Left renal cortex interstitium (tissue), 4 donors: ENCODE data around the gene M1AP. TPM values are rescaled to one million over a fixed set of nuclear protein-coding genes. Genes with fewer than 3 reads are reported as not detected.

Source experiments
- DNase-seq, 4 donors: peaks; one replicate each; pipeline ENCODE4 v3.0.0-alpha.2; 2013; ENCODE audit warnings: low read depth in 4 of 4, low spot score in 2 of 4, missing footprints in 1 of 4
- polyA plus RNA-seq, 4 donors: library from polyadenylated mRNA; unstranded; fragments of 120-200 nt; gene quantifications; one replicate each; pipeline ENCODE4 v1.2.1, GENCODE V29; 2013; ENCODE audit not compliant: insufficient read length in 4 of 4

The M1AP gene
- polyA plus RNA-seq, 4 donors, result 0.43 to 1.5 (median 0.98) TPM

DNA sequence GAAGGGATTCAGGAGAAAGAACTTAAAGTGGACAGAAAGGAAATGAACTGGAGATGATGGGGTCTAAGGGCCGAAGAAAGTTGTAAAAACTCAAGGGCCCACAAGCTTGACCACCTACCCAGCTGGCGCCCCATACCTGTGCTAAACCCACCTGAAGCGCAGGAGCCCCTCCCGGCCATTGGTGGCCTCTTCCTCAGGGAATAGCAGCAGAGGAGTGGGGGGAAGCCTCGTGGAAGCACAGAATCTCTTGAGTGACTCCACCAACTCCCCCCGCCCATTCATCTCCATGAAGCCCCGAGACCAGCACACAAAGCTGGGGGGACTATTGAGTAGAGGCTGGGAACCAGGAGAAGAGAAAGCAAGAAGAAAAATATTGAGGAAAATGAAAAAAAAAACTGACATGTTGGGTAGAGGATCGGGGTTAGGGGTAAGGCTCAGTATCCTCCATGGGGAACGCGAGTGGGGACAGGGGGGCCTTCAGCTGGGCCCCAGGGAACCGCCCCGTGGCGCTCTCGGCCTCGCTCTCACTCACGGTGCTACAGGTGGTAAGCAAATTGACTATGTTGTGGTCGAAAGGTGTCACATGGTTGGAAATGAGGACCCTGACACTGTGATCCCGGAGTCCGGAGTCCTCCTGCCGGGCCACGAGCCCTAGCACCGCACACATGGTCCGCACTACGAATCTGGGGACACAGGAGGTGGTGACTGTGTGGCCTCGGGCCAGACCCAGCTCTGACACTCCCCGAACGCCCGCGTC lies 119.4 kb downstream of the M1AP start:
- no peak for DNase-seq

DNA sequence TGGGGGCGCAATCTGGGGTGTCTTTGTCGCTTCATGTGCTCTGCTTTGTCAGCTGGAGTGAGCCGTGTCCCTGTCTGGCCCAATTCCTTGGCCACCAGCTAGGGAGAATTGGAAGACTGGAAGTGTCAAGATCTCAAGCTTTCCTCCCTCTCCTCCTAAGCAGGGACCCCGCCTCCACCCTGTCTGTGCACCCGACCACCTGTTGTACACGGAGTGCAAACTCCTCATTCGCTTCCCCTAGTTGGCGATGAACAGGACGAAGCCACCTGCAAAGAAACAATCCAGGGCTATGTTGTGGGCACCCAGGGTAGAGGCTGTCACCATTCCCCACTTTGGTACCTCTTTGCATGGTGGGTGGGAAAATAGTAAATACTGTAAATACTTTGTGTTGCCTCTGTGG lies 120.4 kb downstream of the M1AP start:
- no peak for DNase-seq

DNA sequence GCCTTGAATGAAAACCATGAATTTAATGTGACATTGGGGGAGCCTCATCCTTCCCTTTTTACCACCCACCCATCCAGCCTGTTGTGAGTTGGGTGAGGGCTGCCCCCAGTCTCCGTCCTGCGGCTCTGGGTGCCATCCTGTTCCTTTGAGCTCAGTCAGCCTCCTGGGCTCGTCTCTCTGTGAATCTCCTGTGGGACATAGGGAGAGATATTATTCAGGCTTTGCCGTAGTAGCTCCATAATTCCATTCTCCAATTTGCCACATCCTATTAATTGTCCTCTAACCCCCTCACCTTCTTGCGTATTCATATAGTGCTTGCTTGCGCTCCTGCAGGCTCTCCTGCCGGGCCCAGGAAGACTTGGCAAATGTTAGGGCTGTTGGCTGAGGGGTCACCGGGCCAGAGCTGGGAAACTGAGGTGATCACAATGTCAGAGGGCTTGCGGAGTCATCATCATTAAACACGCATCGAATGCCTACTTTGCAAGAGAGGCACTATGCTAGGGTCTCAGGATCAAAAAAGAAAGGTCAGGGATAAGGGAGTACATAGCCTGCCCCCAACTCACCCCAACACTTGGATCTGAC lies 121.4 kb downstream of the M1AP start:
- DNase-seq, result no peak

DNA sequence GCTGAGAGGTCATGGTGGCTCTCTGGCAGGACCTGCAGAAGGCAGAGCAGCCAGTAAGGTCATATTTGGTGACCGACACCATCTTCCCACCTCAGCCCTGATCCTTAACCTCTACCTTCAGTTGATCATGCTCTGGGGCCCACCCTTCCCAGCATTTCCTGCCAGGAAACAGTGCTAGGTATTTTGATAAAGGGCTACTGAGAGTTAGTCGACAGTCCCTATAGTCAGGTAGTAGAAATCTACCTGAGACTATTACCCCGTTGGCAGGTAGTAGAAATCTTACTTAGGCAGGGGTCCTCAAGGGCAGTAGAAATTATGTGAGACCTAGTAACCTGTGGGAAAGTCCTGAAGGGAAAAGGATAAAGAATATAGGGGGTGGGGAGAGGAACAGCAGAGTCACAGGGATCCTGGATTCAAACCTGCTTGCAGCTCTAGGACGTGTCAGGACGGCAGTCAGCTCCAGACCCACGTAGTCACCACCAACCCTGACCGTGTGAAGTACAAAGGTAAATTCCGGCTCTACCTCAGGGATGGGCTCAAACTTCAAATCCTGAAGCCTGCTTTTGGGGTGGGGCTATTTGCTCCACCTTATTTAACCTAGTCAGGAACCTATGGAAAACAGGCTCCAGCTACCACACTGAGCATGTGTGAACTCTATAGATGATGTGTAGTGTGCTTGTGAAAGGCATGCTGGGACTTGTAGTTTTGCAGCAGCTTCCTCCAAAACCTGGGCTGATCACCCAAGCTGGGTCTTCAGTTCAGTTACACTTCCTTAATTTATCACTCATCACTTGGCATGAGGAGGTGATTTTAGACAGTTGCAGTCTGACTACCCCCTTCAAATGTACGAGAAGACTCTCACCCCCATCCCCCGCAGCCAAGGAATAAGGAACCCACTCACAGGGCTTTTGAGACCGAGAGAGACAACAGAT lies 122.1 kb downstream of the M1AP start, which contains the start of gene DQX1:
Gene DQX1 (minus strand): TSS at position 515 of the 932 bp plus-strand sequence. CDS start 502 bp downstream, at position 13.
- DNase-seq, result no peak

DNA sequence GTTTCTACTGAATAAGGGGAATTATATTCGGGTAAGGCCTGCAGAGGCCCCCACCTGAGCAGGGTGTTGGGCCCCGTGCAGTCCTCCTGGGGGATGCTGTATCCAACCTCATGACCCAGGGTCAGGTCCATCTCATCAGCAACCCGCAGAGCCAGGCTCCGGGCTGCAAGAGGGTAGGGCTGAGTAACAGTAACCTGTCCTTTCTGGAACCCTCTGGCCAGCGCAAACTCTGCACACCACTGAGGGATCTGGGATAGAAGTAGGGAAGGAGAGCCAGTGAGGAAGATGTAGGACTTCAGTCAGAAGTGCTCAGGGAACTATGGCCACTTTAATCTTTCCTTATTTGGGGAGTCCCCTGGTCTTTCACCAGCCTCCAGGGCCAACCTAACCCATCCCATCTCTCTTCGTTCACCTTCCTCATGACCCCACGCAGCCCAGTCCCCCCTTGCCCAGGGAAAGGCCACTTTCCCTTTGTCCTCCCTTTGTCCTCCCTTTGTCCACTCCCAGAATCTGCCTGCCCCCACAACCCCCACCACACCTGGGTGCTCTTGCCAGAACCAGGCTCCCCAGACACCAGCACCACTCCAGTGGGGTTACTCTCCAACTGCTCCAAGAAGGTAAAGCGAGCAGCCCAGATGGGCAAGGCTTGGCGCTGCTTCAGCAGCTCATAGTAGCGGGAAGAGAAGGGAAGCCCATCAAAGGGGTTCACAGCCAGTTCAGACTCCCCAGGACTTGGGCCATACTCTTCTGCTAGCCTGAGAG lies 123.0 kb downstream of the M1AP start:
- no peak for DNase-seq

DNA sequence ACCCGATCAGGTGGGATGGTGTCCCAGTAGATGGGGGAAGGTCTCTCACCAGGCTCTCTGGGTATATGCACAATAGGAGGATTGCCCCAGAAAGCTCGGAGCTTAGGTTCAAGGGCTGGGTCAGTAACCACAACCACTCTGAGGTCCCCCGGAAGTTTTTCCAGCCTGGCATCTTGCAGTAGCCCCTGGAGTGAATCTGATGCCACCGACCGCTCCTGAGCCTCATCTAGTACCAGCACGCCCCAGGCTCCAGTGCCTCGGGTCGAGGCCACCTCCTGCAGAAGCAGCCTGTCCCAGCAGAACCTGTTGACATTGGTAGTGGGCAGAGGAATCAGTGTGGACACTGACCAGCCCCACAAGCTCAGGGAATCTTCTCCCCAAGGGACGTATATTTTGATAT lies 124.1 kb downstream of the M1AP start:
- DNase-seq, result no peak

DNA sequence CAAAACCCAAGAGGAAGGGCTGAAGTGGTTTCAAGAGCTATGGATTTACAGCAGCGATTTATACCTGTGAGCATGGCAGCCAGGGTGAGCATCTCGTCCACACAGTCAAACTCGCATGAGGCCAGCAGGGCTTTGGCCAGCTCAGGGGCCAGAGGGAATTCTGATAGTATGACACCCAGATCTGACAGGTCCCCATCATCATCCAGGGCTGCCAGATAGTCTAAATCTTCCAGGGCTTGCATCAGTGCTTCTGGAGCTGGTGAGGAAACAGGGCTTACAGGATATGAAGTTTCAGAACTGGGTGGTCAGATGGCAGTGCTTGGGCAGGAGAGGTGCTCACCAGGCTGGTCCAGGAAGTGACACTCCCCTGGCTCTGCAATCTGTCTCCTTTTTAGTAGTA lies 125.6 kb downstream of the M1AP start:
- DNase-seq, result no peak

DNA sequence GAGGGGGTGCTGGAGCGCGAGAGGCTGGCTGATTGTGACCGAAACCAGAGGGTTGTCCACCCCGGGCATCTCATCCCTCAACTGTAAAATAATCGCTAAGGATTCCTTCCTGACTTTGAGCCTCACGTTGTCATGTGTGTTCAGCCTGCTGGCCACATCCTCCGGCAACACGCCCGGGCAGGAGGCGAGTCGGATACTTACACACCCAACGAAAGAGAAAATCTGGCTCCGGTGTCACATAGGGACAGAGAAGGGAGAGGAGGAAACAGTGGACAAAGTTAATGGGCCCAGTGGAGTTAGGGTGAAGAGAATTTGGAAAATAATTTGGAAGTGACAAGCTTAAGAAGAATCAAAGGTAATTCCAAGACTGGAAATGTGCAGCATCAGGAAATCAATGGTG lies 131.5 kb downstream of the M1AP start:
- DNase-seq, result no peak

DNA sequence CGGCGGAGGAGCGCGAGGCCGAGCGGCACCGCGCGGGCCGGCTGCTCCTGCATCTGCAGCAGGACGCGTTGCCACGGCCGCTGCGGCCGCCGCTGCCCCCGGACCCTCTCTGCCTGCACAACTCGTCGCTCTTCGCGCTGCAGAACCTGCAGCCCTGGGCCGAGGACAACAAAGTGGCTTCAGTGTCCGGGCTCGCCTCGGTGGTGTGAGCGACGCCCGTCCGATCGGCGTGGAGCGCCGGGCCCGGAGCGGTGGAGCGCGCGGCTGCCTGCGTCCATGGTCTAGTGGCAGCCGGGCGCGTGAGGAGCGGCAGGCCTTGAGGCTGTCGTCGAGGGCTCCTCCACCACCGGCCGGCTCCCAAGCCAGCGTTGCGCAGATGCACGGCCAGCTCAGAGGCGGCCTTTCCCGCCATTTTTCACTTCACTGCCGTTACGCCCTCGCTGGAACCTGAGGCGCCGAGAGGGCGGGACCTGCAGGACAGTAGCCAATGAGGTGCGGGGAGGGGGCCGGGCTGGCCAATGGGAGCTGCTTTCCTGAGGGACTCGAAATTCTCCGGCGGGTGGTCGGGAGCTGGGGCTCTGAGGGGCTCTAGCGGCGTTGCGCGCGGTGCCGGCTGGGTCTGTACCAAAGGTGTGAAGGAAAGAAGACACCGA lies 132.0 kb downstream of the M1AP start:
- DNase-seq, result no peak

DNA sequence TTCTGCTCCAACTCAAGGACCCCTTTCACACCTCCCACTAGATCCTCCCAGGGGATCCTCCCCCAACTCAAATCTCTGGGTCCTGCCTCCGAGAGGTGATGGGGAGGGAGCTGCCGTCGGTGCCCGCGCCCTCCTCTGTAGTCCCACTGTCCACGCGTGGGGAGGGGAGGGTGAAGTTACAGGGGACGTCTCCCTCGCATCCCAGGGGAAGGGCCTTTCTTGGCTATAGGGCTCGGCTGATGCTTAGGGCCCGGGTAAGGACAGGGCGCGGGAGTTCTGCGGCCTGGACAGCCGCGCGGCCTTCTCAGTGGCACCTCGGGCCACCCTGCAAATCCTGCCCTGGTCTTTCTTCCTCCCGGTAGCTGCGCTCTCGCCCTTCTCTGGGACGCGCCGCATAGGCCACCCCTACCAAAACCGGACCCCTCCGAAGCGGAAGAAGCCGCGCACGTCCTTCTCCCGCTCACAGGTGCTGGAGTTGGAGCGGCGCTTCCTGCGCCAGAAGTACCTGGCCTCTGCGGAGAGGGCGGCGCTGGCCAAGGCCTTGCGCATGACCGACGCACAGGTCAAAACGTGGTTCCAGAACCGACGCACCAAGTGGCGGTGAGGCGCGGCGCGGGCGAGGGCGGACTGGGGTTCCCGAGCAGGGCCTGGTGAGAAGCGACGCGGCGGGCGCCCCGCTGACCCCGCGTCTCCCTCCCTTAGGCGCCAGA lies 132.7 kb downstream of the M1AP start:
- DNase-seq, result no peak

DNA sequence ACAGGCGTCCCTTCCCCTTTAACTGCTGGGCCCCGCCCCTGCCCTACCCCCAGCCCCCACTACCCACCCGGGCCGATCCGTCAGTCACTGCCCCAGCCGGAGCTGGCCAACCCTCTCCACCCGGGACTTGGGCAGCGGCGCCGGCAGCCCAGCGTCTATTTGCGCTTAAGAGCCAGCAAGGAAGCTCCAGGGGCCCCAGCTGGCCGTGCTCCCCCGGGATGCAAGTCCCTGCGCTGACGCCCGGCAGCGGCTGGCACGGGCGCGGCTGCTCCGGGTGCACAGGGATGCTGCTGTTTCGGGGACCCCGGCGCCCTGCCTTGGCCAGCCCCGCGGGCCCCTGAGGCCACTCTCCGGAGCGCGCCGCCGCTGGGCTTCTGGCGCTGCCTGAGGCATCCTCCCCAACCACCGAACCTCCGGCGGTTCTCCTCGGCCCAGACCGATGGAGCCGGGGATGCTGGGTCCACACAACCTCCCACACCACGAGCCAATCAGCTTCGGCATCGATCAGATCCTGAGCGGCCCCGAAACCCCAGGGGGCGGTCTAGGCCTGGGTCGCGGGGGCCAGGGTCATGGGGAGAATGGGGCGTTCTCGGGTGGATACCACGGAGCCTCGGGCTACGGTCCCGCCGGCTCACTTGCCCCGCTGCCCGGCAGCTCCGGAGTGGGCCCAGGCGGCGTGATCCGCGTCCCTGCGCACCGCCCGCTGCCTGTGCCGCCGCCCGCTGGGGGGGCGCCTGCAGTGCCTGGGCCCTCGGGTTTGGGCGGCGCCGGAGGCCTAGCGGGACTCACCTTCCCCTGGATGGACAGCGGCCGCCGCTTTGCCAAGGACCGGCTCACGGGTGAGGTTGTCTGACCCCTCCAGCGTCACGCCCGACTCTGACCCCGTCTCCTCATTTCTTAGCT lies 133.5 kb downstream of the M1AP start, which contains the start of gene TLX2:
Gene TLX2 (plus strand): TSS at position 83 of the 903 bp plus-strand sequence. CDS start 357 bp downstream, at position 440.
- no peak for DNase-seq

DNA sequence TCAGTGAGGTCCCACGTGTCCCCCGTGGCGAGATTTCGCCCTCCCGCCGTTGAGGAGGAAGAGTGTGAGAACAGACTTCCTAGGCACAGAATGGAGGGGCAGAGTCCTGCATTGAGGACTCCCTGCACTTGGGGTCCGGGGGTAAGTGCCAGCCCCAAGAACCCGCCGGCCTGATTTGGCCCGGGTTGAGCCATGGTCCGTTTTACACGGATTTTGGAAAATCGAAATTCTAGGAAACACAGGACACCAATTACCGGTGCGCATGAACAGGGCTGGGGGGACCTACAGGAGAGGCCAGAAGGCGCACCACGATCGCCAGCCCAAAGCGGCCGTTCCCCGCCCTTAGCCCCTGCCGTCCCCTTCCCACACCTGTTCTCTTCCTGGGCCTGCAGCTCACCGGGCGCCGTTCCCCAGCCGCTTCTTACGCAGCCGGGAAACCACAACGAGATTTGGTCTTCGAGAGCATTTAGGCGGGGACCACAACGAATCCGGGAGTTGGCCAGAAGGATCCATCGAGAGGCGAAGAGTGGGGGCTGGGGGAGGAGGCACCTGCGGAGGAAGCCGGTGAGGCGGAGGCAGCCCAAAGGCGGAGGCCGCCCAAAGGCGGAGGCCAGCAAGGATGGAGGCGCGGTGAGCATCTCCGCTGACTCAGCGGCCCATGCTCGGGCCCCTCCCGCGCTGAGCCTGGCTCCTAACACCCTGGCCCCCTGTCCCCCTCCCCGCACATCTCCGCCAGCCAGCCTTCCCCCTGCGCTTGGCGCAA lies 134.3 kb downstream of the M1AP start:
- no peak for DNase-seq

DNA sequence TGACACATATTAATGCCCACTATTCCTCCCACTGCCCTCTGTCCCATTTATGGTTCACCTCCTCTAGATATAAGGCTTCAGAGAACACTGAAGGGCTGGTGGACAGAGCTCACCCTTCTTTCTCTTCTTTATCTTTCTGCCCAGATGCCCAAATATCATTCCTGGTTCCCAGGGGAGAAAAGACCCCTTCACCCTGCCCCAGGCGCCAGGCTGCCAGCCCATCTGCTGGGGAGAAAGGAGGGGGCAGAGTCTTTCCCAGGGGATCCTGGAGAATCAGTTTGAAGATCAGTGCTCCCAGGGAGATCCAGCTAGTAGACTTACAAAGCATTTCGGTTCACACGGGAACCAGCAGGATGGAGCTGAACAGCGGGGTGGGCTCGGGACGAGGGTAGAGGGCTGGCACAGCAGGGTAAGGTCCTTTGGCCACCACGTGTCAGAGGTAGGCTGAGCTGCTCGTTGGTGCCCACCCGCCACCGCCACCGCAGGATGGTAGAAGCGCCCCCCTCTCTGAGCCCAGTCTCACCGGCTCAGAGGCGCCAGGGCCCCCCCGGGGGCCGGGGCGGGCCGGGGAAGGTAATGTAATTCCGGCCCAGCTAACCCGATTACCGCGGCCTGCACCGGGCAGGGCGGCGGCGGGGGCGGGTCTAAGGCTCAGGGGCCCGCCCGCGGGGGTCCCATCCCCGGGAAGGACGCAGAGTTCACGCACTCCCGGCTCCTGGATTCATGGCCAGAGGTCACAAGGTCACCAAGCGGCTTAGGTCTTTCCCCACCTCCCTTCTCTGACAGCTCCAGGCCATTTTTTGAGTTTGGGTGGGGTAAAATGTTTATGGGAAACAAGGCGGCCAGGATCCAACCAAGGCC lies 135.2 kb downstream of the M1AP start:
- no peak for DNase-seq

DNA sequence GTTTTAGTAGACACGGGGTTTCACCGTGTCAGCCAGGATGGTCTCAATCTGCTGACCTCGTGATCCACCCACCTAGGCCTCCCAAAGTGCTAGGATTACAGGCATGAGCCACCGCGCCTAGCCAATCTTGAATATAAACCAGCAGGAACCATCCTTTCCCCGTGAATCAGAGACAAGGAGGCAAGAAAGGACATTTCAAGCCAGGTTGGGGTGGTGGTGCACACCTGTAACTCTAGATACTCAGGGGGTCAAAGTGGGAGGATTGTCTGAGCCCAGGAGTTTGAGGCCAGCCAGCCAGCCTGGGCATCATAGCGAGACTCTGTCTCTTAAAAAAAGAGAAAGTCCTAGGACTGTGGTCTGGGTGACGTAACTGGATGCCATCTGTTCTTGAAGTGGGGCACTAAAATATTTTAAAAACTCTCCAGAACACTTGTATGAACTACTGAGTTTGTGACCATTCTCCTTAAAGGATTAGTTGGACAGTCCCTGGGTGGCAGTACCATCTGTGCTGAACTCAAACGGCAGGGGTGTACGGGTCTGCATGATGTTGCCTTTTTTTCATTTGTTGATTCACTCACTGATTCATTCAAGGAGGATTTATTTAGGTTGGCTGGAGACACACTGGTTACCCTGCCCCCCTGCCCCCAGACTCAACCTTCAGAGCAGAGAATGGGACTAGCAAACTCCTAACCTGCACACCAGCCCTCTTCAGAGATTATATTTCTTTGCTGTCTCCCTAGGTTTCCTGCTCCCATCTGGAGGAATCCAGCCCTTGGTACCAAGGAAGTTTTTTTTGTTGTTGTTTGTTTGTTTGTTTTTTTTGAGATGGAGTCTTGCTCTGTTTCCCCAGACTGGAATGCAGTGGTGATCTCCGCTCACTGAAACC lies 136.8 kb downstream of the M1AP start:
- DNase-seq, result no peak

DNA sequence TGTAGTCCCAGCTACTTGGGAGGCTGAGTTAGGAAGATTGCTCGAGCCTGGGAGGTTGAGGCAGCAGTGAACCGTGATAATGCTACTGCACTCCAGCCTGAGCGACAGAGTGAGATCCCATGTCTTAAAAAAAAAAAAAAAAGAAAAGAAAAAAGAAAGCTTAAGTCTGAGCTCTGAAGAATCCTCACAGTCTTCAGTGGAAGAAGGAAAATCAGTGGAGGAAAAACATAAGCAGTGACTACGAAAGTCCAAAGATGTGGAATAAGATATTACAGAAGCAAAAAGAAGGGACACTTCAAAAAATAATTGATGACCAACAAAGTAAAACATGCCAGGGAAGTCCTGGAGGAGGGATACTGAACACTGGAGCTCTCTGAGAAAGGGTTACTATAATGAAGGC lies 137.9 kb downstream of the M1AP start:
- DNase-seq, result no peak
